ENCODE results near the gene DYNLRB1. TPM values are rescaled to one million over a fixed set of nuclear protein-coding genes. Genes with fewer than 3 reads are reported as not detected.

Gene DYNLRB1
- total and polyA plus RNA-seq, 9 of the 15 experiments (the other 6 are each of a cell fraction or from before 2014, with no cell fraction given) = 48.7 to 358 (median 121) TPM

DNA sequence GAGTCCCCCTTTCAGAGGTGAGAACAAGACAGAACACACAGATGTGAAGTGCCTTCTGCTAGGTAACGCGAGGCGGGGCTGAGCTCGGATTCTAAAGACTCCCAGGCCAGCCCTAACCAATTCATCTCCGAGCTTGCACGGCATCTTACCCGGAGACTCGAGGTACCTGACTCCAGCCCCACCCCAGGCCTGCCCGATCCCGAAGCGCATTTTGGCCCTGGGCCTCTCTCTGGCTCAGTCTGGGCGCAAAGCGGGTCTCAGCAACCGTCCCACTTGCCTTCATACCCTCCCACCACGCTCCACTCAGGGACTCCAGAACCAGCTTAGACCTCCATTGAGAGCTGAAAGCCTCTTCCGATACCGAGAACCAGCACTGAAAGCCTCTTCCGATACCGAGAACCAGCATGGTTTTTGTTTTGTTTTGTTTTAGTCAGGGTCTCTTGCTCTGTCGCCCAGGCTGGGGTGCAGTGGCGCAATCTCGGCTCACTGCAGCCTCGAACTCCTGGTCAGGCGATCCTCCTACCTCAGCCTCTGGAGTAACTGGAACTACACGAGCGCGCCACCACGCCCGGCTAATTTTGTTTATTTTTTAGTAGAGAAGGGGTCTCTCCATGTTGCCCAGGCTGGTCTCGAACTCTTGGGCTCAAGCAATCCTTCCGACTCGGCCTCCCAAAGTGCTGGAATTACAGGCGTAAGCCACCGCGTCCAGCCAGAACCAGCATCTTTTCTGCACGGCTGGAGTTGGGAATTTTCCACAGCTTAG is 557 bp upstream of the DYNLRB1 start (continued):
- TF ChIP-seq, protein P1, sequence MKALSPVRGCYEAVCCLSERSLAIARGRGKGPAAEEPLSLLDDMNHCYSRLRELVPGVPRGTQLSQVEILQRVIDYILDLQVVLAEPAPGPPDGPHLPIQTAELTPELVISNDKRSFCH (CRISPR knock-in tag; IDR thresholded peaks at IDR 0.05) = no peak
- TF ChIP-seq, protein P1 (tag; IDR thresholded peaks at IDR 0.05) = no peak
- TF ChIP-seq DIDO1 (tag; IDR thresholded peaks at IDR 0.05; ENCODE audit: low read depth) (peak; percentile 36; the same call in 1 of the 2 replicates), EWSR1 (IDR thresholded peaks at IDR 0.05; ENCODE audit: borderline replicate concordance, low read depth, partially characterized antibody) (no peak), NONO (IDR thresholded peaks at IDR 0.05; ENCODE audit: low read depth in 2 of 2, low read length in 1 of 2) (no peak), WHSC1 (IDR thresholded peaks at IDR 0.05; ENCODE audit: low read length) (no peak), RBM39 (optimal IDR thresholded peaks at IDR 0.05; ENCODE audit: low read depth, low read length) (no peak)

DNA sequence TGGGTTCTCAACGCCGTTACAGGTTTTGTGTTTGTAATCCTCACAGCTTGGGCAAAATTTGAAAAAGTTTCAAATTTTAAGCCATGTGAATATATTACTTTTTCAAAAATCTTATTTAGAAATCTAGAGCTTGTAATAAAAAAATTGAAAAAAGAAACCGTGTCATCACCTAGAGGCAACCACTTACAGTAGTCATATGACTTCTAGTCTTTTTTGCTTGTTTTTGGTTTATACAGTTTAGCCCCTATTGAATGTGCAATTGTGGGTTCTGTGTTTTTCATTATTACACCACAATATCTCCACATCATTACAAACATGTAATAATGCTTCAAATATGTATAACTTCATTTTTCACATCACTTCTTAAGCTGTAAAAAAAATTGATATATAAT is 888 bp downstream of the DYNLRB1 start:
- ATAC-seq = no peak
- in situ Hi-C loops (cut with MboI) (loop anchor here (5.0 kb wide), 1 partner anchor 215 kb away; the partner anchor contains the start of gene AHCY), intact Hi-C loops (cut with micrococcal nuclease) (loop anchor here (5.0 kb wide), 1 partner anchor 45 kb away; no protein-coding TSS in a partner anchor)
- no TSS peak for BruUV-seq (replicated peaks)
- H3K9ac ChIP-seq (ENCODE audit: insufficient read depth in 1 of 2, low read depth in 2 of 2, low read length in 2 of 2) = peak overlapping the region; percentile 79 to 97
- no peak for FAIRE-seq
- DNase-seq (ENCODE audit: extremely low read depth in 1 of 4, low spot score in 3 of 4) = no peak
- POLR2A ChIA-PET = interaction anchor here (0.9 to 2.5 kb wide), 11 partner anchors 9 to 354 kb away, joined by 3 to 8 read pairs (median 5); partner anchors contain the start of gene AHCY
- peak overlapping the region; percentile 80 for H3K27ac ChIP-seq (ENCODE audit: extremely low read depth, low read depth, low read length)
- no peaks in the 10 kb centered on the region for H3K9me3 ChIP-seq (replicated peaks; ENCODE audit: control insufficient read depth, insufficient read depth, low read depth, low read length)
- H2AFZ ChIP-seq (ENCODE audit: low read depth, low read length) = peak overlapping the region; percentile 96
- H3K36me3 ChIP-seq (ENCODE audit: control insufficient read depth, insufficient read depth, low read length) = peaks cover 17% of the 10 kb centered on the region; the same call in 2 of the 3 replicates
- peaks cover 61% of the 10 kb centered on the region for H3K79me2 ChIP-seq (ENCODE audit: control insufficient read depth, insufficient read depth, low read length)
- H3K4me1 ChIP-seq (replicated peaks in 1 of 2; ENCODE audit: control insufficient read depth in 2 of 2, insufficient read depth in 2 of 2, low read length in 2 of 2) = peaks cover 12 to 18% of the 10 kb centered on the region in 2 experiments; a peak in 4 of 5 replicates
- CTCF ChIA-PET (ENCODE audit: low intra/inter-chr PET ratio) = no interaction called here
- no peaks in the 10 kb centered on the region for H3K9me1 ChIP-seq (ENCODE audit: control insufficient read depth, insufficient read depth, low read length)
- peak overlapping the region; percentile 99 for H3K4me2 ChIP-seq (ENCODE audit: insufficient read depth, low read length)
- no peaks in the 10 kb centered on the region for H3K27me3 ChIP-seq (ENCODE audit: control insufficient read depth in 2 of 2, insufficient read depth in 2 of 2, low read length in 2 of 2)
- TF ChIP-seq ETV6 (IDR thresholded peaks at IDR 0.05; ENCODE audit: borderline replicate concordance in 1 of 2, low read depth in 2 of 2, low read length in 1 of 2) (no peak), ETV6 (CRISPR knock-in tag; IDR thresholded peaks at IDR 0.05; ENCODE audit: borderline replicate concordance) (peak; percentile 3; the same call in 1 of the 2 replicates), PRPF4 (IDR thresholded peaks at IDR 0.05; ENCODE audit: insufficient read depth, low read depth, low read length, poor library complexity, severe bottlenecking) (no peak), PPARD (CRISPR knock-in tag; IDR thresholded peaks at IDR 0.05) (no peak)
- TF ChIP-seq, protein P2, sequence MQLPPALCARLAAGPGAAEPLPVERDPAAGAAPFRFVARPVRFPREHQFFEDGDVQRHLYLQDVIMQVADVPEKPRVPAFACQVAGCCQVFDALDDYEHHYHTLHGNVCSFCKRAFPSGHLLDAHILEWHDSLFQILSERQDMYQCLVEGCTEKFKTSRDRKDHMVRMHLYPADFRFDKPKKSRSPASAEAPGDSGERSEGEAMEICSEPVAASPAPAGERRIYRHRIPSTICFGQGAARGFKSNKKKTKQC (CRISPR knock-in tag; IDR thresholded peaks at IDR 0.05) = no peak
- WGBS (ENCODE audit: insufficient coverage, low coverage, missing lambda C conversion rate) = 0% methylated on average over 3 of the region's 3 CpGs
- peak overlapping the region; percentile 67 for H3K4me3 ChIP-seq
- no peaks in the 10 kb centered on the region for H4K20me1 ChIP-seq (replicated peaks; ENCODE audit: control insufficient read depth, insufficient read depth, low read length)

Data from K562 (cell line).